NCI-H510A treated with DMSO at 0.1 percent for 48 hours (cell line): ENCODE measurements around the gene LYL1.
A peak's percentile ranks its signal among the peaks of the same experiment; 100 is the strongest.

ENCODE experiments used
- DNase-seq: peaks from one replicate; lab custom pipeline; 2025; lab: John Stamatoyannopoulos, UW

LYL1 gene

DNA sequence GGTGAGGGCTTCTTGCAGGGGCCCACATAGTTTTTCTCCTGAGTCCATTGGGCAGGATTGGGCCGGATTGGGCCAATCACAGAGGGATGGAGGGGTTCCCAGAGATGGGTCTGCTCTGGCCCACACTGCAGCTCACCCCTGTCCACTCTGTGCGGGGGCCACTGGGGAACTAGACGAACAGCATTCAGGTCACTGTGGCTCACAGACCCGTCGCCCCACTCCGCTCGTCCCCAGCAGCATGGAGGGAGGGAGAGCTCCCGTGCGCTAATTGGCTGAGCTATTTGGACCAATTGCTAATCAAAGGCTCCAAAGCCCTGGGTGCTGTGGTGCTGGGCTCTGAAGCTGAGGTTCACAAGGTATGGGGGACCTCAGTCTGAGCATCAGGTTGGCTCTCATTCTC, 26.7 kb upstream of the LYL1 start:
- DNase-seq: no peak

DNA sequence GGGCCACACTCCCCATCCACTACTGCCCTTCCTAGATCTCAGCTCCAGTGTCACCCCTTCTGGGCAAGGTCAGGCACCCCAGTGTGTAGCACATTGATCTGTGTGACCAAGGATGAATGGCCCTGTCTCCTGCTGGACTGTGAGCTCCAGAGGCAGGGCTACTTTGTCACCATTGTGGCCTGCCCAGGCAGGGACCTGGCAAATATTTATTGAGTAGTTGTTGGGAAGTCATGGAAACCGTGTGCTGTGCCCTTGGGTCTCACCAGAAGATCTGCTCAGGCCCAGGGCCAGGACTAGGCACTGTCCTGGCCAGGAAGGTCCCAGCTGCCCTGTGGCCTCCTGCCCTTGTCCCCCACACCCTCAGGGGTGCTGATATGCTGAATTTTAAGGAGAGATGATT, 25.9 kb upstream of the LYL1 start:
- DNase-seq: no peak

DNA sequence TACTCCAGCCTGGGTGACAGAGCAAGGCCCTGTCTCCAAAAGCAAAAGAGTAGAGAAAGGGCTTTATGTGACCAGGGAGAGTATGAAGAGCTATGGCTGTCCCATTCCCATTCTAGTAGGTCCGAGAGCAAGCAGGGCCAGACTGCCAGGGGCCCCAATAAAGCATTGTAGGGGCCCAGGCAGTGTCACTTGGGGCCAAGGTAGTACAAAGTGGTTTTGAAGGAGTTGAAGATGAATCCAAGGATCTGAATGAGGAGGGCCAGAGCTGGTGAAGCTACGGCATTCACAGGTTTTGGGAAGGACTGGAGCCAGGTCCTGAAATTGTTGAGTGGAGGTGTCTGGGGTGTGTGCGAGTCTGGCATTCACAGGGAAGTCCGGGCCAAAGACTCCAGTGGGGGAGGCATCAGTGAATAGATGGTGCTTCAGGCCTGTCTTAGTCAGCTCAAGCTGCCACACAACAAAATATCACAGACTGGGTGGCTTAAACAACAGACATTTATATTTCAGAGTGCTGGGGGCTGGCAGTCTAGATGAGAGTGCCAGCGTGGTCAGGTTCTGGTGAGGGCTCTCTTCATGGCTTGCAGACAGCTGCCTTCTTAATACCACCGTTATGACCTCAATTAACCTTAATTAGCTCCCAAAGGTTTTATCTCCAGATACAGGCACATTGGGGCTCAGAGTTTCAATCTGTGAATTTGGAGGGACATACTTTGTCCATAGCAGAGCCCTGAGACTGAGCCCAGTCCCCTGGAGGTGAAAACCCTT, 25.3 kb upstream of the LYL1 start:
- DNase-seq: no peak

DNA sequence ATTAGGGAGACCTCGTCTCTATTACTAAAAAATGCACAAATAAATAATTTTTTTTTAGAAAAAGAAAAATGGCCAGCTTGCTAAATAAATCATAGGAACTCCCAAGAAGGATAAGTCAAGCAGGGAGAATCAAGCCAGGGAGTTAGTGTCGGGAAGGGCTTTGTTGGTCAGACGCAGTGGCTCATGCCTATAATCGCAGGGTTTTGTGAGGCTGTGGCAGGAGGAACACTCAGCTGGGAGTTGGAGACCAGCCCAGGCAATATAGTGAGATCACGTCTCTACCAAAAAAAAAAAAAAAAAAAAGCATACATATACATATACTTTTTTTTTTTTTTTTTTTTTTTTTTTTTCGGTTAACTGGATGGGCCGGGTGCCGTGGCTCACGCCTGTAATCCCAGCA, 24.4 kb upstream of the LYL1 start:
- DNase-seq: no peak

DNA sequence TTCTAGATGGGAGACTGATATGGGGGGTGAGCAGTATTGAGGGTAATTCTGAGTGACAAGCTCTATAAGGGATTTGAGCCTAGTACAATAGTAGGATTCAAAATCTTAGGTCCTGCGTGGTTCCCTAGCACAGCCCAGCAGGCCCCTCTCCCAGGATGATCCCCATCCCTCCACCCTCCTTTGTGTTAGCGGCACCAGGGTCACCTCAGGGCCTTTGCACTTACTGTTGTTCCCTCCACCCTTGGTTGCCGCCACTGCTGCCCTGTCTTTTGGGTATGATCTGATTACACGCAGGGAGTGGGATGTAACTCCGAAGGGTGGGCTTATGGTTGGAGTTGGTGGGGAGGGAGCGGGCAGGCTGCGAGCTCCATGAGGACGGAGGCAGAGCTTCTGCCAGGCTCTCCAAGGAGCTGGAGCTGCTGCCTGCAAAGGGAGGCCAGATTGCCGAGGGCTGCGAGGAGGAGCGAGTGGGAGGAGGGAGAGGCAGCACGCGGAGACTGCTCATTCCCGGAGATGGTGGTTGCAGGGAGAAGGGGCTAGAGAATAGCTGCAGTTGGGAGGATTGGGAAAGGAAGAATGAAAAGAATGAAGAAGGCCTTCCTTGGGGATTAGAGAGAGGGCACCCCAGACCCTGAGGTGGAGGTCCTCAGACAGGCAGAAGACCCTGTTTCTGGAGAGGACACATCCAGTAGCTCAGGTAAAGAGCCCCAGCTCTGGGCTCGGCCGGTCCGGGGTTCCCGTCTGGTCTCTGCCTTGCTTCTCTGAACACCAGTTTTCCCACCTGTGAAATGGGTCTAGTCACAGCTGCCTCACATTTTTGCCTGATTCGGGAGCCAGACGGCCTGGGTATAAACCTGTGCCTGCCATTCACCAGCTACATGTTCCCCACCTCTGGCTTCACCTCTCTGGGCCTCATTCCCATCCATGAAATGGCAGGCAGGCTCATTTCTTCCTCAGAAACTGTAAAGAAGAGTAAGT, 20.6 kb upstream of the LYL1 start:
- no peak for DNase-seq

DNA sequence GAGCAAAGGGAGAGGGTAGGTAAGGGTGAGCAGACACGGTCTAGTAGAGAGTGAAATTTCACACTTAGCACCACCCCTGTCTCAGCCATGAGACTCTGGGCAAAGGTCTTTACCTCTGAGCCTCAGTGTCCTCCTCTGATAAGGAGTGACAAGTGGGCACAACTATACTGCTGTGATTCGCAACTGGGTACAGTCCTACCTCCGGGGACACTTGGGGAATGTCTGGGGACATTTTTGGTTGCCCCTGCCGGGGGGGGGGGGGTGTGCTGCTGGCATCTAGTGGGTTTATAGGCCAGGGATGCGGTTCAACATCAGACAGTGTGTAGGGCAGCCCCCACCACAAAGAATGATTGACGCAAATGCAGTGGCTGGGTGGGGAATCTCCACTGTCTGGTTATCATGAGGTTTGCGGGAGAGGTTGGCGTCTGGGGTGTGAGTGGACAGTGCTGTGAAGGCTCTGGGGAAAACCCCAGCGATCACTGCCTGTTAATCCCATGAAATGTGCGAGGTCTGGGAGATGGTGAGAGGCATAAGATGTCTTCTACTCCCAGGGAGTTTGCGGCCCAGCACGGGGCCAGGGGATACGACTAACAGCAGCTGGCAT, 19.7 kb upstream of the LYL1 start:
- no peak for DNase-seq

DNA sequence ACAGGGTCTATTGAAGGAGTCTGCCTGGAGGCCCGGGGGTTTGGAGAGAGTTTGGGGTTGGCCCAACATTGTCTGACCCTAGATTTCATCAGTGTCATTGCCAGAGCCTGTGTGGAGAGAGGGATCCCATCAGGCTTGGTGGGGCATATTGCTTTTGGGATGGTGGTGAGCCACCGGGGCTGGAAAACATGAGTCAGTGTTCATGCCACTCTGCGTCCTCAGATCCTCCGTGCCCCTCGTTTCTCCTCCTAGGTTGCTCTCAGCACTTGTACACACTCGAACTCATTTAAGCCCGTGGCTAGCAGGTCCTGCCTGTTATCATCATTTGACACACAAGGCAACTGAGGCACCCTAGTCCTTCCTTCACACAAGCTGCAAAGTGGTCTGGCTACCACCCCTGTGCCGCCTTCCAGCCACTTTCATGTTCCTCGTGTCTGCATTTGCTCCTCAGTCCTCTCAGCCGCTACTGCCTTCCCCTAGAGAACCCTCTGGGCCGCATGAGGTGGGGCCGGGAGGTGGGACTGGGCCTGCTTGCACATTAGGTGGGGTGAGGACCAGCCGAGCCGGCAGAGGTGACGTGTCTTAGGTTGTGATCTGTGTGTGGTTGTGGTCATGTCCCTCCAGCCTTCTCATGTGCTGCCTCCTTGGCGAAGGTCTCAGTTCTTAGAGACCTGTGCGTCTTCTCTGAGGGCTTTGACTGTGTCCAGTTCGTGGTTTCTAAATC, 19.1 kb upstream of the LYL1 start:
- no peak for DNase-seq

DNA sequence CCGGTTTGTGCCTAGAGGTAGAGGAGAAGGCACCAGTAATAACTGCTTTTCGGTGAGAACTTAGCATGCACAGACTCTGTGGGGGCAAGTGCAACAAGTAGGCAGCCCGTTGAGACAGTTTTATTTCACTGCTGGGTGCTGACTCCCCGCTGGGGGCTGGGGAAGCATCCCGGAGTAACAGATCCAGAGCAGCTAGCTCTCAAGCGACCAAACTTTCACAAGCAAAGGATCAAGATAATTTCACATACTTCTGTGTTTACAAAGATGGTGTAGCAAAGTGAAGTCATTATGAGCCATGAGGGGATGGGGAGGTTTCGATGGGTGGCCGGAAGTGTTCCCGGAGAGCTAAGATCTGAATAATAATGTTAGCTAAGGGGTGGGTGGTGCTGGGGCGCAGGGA, 18.2 kb upstream of the LYL1 start:
- no peak for DNase-seq

DNA sequence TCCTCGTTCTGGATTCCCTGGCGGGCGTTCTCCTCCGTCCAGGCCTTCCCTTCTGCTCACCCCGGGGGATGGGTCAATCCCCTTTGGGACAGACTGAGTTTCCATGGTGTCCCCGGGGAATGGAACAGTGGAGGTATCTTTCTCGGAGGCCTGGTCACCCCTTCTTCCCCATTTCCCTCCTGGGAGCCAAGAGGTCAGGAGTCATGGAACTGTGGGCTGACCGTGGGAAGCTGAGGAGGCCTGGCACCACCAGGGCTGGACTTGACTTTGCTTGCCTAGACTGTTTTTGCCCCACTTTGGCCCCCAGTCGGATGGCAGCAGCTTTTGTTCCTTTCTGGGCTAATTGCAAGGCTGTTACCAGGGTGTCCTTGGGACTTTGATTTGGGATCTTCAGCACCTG, 17.4 kb upstream of the LYL1 start:
- DNase-seq: no peak

DNA sequence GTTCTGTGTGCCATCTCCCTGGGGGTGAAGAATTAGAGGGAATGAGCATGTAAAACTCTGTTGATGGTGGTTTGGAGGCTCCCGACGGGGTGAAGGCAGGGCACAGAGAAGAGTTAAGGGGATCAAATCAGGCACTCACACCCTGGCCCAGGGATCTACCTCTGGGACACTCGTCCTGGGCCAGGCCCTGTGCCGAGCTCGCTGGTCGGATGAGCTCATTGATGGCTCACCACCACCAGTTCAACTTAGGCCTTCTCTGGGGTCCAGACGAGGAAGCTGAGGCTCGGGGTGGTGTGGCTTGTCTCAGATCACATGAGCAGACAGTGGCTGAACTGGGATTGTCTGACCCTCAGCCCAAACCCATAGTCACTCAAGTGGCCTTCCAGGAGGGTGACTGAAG, 17.0 kb upstream of the LYL1 start:
- DNase-seq: no peak

DNA sequence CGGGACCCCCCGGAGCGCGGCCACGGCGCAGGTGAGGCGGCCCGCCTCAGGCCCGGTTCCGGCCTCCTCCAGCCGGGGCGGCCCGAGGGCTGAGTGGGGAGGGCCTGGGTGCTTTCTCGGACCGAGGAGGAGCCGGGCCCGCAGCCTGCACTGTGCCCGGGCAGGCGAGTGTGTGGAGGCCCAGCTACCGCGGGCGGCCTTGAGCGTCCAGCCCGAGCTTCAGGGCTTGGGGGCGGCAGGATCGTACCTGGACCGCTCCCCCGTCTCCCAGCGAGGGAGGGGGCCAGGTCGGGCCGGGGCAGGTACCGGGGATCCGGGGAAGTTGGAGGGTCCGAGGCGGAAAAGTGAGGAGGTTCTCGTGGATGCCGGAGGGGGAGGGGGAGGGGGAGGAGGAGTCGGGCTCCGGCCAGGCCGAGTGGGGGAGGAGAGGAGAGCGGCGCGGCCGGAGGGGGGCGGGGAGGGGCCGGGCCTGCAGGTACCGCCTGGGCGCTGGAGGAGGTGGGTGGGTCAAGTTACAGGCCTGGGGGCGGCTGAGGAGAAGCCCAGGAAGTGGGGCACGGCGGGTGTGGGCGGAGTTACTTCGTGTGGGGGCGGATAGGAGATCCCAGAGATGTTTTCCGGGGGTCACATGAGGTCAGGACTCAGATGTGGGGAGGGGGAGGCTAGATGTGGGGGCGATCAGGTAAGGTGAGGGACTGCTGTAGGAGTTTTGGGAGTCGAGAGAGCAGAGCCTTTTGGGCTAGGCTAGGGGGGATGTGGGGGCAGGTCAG, 16.0 kb upstream of the LYL1 start:
- peak; percentile 49 for DNase-seq

DNA sequence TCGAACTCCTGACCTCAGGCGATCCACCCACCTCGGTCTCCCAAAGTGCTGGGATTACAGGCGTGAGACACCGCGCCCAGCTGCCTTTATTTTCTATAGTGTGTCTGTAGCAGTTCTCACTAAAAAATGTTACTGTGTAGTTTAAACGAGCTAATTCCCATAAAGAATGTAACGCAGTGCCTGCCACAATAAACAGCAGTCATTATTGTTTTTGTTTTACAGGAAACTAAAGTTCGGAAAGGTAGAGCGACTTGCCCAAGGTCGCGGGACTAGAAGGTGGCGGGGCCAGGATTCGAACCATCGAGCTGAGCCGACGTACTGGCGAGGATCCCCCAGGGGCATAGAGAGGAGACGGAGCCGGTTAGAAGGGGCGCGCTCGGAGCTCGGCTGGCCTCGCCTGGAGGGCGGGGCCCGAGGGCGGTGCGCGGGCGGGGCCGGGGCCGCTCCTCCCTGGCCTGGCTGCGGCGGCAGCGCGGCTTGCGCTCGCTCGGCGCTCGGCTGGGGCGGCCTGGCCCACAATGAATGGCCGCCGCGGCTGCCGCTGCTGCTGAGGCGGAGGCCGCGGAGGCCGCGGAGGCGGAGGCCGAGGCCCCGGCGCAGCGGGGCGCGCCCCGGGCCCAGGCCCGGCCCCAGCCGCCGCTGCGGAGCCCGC, 15.2 kb upstream of the LYL1 start, which contains the start of gene NACC1:
Gene NACC1 (plus strand): TSS at position 493 of the 652 bp plus-strand sequence. CDS start 16,944 bp downstream, outside the sequence.
- DNase-seq: peak; percentile 86

DNA sequence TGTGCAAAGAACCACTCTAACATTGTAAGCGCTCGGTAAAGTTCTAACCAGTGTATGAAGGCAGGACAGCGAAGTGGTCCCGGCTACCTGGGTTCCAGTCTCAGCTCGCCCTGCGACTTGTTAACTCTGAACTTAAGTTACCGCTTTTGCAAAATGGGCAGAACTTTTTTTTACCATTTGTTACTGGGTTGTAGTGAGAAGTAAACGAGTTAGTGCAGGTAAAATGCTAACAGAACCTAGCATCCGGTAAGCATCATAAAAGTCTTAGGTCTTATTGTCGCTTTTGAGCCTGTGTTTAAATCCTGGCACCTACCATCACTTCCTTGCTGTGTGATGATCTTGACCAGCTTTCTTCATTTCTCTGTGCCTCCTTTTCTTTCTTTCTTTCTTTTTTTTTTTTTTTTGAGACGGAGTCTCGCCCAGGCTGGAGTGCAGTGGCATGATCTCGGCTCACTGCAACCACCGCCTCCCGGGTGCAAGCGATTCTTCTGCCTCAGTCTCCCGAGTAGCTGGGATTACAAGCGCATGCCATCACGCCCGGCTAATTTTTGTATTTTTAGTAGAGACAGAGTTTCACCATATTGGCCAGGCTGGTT, 14.6 kb upstream of the LYL1 start:
- no peak for DNase-seq

DNA sequence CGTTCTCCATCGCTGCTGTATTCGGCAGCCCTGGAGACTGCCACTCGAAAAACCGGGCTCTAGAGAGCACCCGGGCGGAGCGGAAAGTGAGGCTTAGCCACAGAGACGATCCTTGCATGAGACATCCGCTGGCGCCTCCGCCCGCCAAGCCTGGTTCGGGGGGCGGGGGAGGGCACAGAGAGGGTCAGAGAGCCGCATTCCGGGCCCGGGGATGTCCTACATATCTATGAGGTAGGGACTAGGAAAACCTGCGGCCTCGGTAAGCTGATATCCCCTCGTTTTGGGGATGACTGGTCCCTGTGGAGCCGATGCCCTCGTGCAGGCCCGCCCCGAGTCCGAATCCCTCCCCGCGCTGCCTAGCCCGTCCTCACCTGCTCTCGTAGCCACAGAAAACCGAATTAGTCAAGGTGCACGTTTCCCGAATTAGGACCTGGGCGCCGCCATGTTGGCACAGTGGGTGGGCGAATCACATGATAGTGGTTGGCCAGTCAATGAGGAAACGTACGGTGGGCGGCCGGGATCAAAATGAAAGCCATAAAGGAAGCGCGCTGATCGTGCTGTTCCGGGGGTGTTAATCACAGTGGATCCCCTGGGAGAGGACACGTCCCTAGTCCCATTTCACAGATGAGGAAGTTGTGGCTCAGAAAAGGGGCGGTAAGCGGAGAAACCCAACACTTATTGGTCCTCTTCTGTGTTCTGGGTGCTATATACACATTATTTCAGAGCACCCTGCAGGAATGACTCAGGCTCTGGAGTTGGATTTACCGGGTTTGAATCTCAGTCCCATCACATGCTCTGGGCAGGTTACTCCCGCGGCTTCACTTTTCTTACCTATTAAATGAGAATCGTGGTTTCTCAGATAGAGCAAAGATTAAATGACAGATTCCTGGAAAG, 13.9 kb upstream of the LYL1 start, which contains the start of gene TRMT1:
Gene TRMT1 (minus strand): TSS at position 459 of the 894 bp plus-strand sequence. CDS start 341 bp downstream, at position 118.
- peak; percentile 90 for DNase-seq

DNA sequence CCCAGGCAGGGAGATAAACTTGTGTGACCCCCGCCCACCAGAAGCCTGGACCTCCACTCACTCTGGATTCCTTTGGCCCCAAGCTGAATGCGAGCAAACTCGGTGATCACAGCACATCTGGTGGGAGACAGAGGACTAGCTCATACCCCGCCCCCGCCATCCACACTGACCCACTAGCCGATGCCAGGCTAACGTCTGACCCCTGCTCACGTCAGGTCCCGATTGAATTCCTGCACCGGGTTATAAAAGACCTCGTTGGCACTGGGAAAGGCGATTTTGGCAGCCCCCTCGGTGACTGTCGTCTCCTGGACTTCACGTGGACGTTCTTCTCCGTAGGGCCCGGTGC, 13.3 kb upstream of the LYL1 start:
- DNase-seq: no peak

DNA sequence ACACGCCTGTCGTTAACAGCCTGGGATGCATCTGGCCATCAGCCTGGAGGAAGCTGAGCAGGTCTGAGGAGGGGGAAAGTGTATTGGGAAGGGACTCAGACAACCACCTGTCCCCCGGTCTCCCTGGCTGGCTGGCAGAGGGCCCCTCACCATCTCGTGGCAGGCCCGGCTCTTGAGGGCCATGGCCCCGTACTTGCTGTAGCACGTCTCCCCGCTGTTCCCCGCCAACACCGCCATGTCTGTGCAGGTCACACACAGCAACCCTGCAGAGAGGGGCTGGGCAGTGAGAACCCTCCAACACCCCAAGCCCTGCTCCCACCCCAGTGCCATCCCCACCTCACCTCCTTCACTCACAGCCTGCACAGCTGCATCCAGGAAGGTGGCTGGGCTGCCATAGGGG, 9.9 kb upstream of the LYL1 start:
- no peak for DNase-seq

DNA sequence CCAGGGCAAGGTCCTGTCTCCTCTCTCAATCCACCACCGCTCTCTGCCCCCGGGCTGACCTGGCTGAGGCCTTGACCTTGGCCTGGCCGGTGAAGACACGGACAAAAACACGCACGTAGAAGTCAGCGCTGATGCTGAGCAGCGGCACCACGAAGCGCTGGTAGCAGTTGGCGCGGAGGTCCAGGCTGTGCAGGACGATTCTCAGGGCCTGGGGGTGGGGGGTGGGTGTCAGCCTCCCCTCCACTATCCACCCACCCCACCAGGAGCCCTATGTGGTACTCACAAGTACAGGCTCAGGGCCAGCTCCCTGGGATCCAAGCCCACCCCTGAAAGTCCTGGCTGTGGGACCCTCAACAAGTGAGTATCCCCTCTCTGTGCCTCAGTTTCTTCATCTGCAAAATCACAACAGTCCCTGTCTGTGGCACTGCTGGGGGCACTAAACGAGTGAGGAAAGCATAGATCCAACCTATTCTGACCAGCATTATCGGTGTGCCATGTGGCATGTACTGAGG, 7.5 kb upstream of the LYL1 start:
- DNase-seq: no peak

DNA sequence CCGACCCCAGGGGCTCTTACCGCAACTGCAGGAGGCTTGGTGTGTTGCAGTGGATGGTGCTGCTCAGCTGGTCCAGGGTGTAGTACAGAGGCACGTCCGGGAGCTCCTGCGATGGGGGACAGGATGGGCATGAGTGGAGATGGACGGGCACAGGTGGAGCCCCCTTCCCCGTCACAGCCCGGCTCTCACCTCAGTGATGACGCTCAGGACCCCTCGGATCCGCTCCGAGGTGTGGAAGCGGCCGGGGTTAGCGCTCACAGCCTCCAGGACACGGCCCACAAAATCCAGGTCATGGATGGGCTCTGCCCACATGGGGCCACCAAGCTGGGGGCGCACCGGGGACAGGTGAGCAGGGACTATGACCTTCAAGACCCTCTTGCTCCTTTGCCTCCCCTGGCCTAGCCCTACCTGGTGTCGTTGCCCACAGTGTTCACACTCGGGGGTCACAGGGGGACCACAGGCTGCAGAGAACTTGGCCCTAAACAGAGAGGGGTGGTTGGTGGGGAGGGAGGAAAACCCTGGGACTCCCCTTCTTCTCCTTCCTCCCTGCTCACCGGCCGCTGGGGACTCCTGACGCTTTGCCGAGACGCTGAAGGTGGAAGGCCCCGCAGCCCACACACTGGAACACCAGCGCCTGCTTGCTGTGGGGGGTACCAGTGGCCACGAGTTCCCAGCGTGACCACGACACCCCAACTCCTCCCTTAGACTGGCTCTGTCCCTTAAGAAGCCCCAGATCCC, 6.9 kb upstream of the LYL1 start:
- no peak for DNase-seq
